T-helper 1 cell (primary cell): Measurements from ENCODE around the gene TOR1AIP1.
A peak's percentile ranks its signal among the peaks of the same experiment; 100 is the strongest.

Source experiments
- DNase-seq, 5 donors: peaks; one replicate each; pipeline ENCODE4 v3.0.0-alpha.2; 2012 to 2020

The TOR1AIP1 gene

DNA sequence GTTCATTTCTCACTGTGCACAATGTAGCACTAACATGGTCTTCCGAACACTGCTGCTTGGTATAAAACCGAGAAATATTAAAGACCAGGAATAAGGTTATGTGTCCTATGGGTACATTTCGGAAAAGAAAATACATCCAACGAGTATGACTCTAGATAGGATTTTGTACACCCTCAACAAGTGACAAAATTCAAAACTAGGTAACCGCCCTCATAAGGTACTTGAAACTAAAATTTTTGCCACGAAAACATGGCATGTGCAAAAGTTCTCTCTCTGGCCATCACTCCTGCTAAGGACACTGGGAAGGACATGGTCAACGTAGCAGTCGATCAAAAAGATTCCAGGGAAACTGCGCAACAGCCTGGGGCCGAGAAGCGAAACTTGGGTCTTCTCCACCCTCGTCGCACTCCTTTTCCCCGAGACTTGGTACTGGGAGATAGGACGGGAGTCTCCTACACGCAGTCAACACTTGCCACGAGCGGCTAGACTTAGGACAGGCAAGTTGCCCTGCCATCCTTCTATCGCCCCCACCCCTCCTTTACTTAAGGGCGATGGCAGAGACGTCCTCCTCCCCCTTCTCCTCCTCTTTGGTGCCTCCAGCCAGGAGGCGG is 338 bp upstream of the TOR1AIP1 start:
- no peak for DNase-seq

DNA sequence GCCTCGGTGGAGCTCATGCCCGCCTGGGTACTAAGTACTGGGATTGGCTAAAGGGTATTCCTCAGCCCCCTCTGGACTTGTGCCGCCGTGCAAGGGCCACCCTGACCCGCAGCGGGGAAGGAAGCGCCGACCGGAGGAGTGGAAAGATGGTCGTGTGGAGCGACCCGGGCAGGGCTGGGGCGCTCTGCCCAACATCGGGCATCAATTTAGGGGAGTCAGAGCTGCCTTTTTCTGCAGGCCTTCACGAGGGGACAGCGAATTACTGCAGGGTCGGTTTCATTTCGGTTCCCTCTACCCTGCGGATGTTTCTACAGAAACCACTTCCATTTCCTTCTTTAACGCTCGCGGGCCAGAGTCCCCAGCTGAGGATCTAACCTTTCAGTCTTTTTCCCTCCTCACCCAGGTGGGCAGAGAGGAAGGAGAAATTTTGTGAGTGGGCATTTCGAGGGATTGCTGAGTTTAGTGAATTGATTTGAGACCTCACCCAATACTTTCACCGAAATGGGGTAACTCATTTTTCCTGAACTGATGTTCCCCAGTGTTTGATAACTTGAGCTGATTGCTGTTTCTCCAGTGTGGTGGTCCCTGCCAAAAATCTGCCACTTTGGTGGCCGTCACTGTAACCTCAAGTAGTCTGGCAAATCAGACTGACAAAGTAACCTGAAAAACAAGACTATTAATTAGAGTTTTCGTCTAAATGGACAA is 1.1 kb downstream of the TOR1AIP1 start:
- peak in 4 of 5 donors; percentile 9 to 68 (median 24) for DNase-seq

DNA sequence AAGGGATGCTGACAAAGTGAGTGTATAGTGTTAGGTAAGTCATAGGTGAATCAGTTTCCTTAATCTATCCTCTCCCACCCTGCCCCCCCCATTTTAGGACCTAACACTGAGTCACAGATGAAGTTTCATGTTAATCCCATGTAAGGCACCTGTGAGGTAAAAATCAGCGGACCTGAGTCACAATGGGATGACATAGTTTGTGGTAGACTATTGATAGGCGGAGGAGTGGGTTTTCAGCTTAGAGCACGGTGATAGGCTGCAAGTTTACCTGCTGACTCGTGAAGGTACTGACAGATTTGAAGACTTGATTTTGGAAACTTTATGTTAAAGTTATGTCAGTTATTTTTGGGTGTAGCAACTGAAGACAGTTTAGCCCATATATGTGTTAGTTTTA is 1.7 kb downstream of the TOR1AIP1 start:
- DNase-seq, result peak; percentile 15 to 85 (median 54)

DNA sequence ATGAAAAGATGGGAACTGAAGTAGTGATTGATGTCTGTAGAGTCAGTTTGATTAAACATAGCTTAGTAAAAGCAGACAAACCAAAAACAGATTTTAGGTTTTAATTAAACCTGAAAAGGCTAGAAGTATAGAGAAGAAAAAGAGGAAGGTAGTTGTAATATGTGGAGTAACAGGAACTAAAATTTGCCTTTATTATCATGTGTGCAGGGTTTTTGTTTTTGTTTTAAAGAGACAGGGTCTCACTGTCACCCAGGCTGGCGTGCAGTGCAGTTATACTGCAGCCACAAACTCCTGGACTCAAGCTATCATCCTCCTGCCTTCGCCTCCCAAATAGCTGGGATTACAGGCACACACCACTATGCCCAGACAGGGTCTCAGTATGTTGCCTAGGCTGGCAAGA is 6.0 kb downstream of the TOR1AIP1 start:
- DNase-seq, result no peak

DNA sequence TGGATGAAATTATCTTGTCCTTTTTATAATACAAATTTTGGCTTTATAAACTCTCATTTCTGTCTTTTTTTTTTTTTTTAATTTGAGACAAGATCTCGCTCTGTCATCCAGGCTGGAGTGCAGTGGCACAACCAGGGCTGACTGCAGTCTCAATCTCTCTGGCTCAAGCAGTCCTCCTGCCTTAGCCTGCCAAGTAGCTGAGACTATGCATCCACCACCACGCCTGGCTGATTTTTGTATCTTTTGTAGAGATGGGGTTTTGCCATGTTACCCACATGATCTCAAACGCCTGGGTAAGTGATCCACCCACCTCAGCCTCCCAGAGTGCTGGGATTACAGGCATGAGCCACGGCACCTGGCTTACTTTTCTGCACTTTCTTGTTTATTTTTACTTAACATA is 7.5 kb downstream of the TOR1AIP1 start:
- no peak for DNase-seq

DNA sequence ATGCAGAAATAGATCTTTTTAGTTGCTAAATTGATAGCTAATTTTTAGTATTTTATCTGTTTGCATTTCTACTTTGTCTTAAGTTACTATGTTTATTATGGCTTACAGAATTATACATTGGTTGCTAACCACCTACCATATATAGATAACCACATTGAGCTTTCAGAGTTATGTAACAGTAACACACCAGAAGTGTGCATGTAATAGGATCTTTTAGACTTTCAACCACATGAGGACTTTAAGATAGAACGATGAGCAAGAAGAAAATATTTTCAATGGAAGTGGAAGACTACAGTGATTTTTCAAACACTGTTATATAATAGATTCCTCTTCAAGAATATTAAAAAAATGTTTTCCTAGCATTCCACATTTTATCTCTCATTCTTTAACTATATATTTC is 28.8 kb downstream of the TOR1AIP1 start:
- no peak for DNase-seq

DNA sequence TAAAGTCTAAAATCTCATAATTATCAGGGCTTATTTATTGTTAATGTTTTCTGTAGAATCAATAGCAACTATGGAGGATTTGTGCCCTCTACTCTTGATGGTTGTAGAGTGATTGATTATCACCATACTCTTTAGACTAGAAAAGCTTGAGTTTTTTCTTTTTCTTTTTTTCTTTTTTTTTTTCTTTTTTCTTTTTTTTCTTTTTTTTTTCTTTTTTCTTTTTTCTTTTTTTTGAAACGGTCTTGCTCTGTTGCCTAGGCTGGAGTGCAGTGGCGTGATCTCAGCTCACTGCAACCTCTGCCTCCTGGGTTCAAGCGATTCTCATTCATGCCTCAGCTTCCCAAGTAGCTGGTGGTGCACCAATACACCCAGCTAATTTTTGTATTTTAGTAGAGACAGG is 29.7 kb downstream of the TOR1AIP1 start:
- DNase-seq, result no peak

DNA sequence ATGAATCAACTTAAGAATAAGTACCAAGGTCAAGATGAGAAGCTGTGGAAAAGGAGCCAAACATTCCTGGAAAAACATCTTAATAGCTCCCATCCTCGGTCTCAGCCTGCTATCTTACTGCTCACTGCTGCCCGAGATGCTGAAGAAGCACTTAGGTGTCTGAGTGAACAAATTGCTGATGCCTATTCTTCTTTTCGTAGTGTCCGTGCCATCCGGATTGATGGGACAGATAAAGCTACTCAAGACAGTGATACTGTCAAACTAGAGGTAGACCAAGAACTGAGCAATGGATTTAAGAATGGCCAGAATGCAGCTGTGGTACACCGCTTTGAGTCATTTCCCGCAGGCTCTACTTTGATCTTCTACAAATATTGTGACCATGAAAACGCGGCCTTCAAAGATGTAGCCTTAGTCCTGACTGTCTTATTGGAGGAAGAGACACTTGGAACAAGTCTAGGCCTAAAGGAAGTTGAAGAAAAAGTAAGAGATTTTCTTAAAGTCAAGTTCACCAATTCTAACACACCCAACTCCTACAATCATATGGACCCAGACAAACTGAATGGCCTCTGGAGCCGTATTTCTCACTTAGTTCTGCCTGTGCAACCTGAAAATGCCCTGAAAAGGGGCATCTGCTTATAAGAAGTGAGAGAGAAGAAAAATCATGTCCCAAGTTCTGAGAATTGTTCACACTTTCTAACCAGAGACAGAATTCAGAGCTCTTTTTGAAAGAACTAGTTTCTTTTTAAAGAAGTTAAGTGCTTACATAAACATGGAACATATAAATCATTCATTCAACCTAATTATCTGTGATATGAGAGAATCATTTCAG is 35.7 kb downstream of the TOR1AIP1 start:
- DNase-seq, result no peak

DNA sequence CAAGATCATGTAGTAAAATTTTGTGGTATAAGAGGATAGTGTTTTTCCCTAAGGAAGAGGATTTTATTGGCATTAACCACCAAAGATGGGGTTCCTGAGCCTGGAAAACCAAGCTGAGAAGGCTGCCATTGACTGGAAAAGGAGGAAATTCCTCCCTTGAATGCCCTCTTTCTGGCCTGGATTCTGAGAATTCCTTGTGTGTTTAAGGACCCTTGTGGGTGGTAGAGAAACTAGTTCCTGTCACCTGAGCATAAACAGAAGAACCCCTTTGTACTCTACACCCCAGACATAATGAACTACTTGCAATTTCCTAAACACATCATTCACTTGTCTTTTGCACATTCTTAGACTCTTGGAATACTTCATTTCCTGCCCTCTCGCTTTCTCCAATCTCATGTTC is 39.4 kb downstream of the TOR1AIP1 start:
- no peak for DNase-seq

DNA sequence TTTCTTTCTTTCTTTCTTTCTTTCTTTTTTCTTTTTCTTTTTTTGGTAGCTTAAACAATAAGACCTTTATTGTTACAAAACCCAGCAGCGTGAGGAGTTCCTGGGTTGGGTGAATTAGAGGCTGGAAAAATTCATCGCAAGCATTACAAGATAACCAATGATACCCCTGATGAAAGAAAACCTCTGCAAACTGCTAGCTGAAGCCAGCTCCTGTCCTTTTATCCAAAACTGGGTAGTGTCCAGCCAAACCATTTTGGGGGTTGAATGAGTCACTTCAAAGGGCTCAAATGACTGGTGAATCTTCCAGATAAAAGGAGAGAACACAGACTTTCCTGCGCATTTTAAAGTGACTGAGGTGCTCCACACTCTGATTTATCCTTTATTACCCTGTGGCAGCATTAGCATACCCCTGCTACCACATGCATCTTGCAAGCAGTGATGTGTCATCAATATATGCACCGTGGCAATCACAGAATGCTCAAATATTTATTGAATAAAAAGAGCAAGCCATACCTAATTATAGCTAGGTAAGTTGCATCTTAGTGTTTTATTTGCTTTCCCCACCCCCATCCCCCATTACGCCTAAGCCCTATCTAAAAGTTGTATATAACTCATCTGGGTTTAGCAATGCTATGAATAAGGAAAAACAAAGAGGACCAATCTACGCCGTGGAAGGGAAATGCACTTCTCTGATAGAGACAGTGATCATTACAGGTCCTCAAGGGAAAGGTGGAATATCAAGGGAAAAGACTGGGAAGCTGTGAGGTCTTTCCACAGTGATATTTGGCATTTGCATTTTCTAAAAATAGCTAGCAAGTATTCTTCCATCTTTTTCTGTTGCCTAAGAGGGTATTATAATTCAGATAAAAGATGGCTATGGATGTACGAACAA is 40.1 kb downstream of the TOR1AIP1 start:
- no peak for DNase-seq

DNA sequence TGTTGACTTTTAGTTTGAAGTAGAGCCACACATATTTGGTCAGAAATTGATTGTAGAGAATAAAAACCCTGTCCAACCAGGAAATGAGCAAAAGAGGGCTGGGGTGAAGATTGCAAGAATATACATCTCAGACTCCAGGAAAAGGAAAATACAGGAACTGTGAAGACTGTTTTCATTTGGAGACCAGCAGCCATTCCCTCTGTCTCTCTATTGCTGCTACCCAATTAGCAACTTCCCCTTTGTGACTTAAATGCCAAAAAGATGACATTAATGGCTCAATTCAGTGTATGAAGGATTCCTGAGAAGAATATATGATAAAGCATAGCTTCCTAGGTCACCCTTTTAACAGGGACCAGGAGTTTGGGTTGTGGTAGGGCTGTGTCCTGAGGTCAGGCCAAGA is 40.9 kb downstream of the TOR1AIP1 start:
- no peak for DNase-seq

DNA sequence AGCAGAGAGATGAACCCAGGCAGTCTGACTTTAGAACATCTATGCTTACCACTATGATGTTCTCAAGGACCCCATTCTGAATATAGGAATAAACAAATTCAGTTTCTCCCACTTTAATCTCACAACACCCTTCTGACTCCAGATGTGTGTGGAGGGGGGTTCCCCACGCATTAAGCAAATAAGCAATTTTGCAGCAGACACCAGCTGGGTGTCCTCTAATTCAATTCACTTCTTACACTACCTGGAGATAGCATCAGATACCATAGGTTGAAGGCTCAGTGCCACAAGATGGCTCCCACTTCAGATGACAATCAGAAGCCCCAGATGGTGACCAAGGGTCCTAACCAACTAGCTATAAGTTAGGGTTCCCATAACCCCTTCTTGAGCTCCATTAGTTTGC is 42.2 kb downstream of the TOR1AIP1 start:
- no peak for DNase-seq

DNA sequence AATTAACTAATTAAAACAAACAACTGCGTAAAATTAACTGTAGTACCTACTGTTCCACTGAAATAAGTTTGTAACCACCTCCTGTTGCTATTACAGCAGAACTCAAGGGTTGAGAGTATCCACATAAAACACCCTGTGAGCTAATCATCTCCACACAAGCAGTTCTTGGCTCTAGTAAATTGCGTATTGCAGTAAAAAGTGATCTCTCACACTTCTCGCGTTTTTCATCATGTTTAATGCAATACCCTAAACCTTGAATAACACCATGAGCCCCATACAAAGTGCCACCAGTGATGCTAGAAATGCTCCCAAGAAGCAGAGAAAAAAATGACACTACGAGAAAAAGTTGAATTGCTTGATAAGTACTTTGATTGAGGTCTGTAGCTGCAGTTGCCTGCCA is 43.2 kb downstream of the TOR1AIP1 start:
- no peak for DNase-seq

DNA sequence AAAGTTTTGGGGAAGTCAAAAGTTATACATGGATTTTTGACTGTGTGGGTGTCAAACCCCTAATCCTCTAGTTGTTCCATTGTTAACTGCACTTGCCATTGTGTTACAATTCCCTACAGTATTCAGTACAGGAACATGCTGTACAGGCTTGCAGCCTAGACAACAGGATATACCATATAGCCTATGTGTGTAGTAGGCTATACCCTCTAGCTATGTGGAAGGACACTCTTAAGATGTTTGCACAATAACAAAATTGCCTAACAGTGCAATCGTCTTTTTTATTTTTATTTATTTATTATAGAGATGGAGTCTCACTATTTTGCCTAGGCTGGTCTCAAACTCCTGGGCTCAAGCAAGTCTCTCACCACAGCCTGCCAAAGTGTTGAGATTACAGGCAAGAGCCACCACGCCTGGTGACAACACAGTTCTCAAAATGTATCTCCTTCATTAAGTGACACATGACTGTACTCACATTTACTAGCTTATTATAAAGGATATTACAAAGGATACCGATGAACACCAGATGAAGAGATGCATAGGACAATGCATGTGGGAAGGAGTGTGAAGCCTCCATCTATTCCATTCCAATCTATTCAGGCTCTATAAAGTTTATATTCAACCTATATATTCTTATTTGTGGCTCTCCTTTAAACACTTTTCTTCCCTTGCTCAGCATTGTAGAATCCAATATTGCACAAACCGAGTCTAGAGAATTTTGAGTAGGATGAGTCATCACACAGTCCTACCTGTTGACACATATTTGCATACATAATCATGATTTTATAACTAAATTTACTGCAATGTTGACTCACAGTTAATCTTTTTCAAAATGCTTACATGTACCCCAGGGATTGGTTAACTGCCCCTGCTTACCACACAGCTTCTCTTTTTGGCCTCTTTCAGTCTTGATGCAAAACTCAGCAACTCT is 44.1 kb downstream of the TOR1AIP1 start:
- no peak for DNase-seq

DNA sequence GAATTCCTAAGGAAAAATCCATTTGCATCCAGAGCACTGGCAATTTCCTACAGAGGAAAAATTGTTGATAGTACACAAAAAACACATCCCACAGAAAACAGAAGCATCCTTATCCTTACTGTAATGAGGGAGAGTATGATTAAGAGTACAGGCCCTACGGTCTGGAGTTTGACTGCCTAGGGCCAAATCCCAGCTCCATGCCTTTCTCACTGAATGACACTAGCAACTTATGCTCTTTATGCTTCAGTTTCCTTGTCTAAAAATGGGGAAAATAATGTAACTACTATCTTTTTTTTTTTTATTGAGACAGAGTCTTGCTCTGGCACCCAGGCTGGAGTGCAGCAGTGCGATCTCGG is 44.7 kb downstream of the TOR1AIP1 start:
- no peak for DNase-seq

DNA sequence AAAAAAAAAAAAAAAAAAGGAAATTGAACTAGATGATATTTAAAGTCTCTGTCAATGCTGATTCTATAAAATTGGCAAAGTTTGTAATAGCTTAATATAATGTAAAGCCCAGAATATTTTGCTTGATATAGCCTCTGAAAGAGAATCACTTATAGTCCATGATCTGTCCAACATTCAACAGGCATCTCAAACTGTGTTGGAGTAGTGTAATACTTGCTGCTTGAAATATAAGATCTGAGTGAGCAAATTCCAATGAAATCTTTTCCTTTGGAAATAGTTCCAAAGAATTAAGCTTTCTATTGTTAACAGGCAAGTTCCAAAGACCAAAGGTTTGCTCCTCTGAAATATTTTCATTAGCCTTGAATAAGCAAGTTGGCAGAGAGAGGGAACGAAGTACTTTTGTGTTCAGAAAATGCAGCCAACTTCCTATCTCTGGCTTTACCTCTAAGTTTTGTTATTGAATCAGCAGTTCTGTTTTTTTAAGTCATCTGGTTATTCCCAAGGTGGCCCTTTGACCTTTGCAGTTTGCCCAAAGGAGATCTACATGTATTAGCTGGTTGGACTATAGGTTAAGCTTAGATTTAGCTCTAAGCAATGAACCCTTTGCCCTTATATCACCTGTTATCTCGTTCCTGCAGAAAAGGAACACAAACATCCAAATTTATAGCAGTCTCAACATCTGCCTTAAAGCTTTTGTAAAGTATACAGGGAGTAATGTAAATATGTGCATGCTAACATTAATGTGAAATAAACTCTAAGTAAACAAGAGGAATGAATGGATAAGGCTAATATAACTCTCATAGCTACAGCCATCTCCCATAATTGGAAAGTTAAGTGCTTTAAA is 48.1 kb downstream of the TOR1AIP1 start:
- no peak for DNase-seq

DNA sequence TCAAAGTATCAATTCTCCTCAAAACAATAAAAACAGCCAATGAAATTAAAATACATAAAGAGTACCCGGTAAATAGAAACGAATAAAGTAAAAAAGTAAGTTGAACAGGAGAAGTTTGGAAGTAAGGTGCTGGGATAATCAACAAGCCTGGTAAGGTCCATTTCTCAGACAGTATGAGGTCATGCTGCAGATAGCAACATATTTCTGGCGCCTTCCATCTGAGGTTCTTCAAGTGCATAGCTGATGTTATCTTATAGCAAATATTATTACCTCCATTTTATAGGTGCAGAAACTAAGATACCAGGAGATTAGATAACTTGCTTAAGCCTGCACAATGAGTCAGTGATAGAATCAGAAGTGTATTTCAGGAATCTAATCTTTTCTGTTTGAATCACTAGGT is 48.8 kb downstream of the TOR1AIP1 start:
- DNase-seq, result no peak

DNA sequence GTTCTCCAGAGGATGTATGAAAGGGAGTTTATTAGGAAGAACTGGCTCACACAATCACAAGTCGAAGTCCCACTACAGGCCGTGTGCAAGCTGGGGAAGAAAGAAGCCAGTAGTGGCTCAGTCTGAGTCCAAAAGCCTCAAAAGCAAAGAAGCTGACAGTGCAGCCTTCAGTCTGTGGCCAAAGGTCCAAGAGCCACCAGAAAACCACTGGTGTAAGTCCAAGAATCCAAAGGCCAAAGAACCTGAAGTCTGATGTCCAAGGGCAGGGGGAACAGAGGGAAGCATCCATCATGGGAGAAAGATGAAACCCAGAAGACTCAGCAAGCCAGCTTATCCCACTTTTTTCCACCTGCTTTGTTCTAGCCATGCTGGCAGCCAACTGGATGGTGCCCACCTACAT is 51.1 kb downstream of the TOR1AIP1 start:
- no peak for DNase-seq

DNA sequence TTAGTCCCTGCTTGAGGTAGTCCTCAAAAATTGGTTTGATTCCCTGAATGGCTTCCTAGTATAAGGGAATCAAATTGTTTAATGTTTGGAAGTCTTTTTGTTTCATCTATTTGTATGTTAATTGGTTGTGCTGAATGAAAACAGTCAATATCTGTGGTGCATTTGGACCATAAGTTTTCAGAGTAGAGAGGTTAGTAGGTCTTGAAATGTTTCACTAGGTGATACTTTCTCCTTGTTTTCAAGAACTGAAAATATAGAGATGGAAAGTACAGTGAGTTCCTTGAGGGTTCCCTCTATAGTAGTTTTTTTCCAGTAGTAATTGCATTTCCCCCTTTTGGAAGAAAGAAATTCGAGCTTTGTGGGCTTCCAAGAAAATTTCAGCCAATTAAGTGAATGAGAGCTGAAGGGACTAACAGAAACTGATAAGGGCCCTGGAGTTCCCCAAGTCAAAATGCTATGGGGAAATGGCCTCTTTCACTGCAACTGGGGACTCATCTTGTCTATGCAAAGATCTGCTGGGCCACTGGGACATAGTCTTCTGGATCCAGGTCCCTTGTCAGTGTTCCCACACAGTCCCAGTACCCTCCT is 53.9 kb downstream of the TOR1AIP1 start:
- no peak for DNase-seq

DNA sequence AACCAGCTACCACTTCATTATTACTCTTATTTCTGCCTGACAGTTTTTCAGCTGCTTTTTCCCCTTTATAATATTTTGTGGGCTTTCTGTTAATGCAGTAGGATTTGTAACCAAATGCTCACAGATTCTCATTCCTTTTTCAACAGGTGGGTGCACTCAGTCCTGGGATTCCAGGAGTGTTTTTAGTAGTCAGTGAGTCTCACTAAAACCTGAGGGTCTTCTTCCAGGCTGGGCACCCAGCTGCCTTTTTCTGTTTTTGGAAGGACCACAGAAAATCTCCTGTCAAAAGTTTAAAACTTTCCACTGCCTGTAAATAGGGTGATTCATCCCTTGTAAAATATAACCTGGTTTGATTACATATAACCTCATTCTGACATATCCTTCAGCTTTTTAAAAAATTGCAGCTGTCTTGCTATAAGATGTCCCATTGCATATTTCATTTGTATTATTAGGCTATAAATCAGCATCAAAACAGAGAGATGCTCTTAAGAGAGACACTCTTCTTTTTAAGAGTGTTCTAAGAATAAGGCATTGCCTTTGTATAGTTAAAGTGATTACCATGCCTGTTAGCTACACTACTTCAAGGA is 55.7 kb downstream of the TOR1AIP1 start:
- no peak for DNase-seq
